HG02885 (cell line): ENCODE measurements around the gene FCF1.

Experiments used
- ATAC-seq: cut with Tn5 transposase; IDR thresholded peaks from one replicate; pipeline ENCODE4 v1.9.1; 2021; ENCODE audit warnings: mild to moderate bottlenecking; ENCODE audit not compliant: unreplicated experiment, poor library complexity

The FCF1 gene

DNA sequence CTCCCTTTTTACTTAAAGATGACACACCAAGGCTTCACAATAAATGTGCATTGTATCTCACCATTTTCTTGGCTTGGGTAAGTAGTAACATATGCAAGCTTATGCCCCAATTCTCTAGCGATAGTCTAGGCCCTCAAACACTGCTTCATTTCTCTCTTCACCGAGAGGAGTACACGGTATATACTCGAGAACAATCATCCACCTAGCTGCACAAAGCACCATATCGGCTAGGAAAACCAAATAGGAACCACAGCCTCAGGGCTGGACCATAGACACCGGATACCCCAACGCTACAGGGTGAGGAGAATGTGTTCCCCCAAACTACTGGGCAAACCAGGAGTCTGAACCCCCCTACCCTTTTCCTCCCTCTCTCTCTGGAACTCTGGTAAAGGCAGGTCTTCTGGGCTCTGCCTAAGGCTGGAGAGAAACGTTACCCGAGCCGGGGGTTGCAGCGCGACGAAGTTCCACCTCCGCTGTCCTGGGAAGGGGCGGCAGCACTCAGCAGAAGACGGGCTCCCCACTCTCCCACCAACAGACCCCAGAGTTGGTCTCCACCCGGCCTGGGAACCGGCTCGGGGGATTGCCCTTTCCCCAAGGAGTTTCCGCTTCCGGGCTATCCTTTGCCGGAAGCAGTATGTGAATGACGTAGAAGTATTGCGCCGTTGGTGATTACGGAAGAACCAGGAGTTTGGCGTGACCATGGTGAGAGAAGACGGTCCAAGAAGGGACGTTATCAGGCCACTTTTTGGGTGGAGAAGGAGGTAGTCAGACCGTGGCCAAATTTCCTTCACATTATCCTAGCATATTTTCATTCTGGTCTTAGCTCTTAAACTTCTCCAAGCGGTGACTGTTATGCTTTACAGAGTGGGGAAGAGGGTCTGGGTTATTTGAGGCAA is at the start of gene FCF1, which contains the start of gene AREL1:
TSS of gene FCF1 (plus strand) at position 646 of the 896 bp plus-strand sequence. CDS start at position 700, 54 bp downstream.
TSS of gene AREL1 (minus strand) at position 582 of the 896 bp plus-strand sequence. CDS start 27,465 bp downstream, outside the sequence.
- peak; percentile 96 for ATAC-seq

DNA sequence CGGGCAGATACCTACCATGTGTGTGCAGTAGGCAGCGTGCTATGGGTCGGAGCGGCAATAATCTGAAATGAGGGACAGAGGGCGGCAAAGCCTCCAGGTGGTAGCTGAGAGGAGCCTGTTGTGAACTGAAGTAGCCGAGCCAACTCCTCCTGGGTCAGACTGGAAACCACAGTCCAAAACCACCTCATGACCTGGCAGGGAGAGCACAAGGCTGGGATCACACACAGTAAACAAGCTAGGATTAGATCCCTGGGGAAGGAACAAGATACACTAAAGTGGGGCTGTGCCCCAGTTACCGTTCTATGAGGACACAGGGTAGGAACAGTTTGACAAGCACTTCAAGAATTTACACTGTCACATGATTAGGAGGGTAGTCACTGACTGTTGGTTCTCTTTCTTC is 49.1 kb upstream of the FCF1 start:
- no peak for ATAC-seq

- no peak for ATAC-seq
These were observed 48.2 kb upstream of the FCF1 start for GRCh38 chr14:74664717-74665116.

GRCh38 chr14:74667758-74668157 is 45.2 kb upstream of the FCF1 start:
- ATAC-seq = no peak

DNA sequence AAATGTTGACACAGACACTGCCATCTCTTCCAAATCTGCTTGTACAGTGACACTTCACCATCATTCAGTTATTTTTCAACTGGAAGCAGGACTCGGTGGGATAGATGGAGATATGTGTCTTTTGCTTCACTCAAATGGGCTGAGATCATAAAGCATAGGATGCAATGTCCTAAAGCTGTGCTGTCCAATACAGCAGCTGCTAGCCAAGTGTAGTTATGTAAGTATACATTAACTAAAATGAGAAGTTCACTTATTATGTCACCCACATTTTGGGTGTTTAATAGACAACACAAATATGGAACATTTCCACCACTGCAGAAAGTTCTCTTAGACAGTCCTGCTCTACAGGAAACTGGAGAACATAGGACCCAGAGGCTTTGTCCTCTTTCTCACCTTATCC is 43.7 kb upstream of the FCF1 start:
- no peak for ATAC-seq

DNA sequence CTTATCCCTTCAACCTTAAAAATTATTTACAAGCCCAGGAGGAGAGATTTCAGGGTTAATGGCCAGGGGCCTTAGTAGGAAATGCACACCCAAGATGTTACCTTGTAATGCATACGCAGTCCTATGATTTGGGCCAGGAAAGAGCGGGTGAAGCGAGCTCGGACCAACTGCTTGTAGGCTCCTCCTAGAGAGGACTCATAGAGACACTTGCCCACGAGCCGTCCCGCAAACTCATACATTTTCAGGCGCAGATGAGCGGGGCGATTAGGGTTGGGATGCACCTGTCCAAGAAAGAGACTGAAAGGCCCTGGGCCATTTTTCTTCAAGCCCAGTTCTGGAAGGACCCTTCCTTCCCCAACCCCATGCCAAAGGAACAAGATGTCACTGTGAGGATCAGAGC is 43.1 kb upstream of the FCF1 start:
- ATAC-seq = no peak

DNA sequence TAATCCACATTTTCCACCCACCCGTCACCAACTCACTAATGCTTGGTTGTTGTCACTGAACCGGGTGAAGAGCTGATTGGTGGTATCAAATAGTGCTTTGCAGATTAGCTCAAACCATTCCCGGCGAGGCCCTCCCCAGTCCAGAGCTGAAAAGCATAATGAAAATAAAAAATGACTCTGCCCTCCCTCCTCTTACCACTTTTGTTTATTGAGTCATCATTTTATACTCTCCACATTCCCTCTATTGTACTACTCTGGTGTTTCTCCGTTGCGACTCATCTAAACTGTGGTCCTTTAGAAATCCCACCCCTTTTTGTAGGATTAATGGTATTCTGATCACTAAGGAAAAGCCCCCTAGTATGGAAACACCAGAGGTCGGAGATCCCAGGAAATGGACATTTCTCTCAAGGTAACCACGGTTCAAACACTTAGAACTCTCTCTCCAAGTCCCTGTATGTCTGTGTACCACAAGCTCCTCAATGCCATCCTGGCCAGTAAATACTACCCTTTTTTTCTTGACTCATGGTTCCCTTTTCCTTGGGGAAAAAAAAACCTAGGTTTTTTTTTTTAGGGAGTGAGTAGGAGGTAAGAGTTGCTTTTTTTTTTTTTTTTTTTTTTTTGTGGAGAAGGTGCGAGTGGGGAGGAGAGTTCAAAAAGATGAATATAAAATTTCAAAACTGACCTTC is 42.1 kb upstream of the FCF1 start:
- ATAC-seq = no peak

DNA sequence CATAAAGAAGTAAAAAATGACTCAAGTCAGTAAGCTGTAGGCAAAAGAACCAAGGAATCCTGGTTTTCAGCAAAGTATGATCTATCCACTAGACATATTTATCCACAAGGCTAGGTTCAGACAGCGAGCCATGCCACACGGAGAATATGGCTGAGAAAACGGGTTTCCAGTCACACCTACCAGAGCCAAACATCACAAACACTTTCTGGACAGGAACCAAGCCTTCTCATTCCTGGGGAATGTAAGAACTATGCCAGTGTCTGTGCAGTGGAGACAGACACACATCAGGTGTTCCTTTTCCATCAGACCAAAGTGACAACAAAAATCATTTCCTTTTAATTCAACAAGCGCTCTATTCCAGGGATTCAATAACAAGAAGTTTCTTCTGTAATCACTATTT is 41.2 kb upstream of the FCF1 start:
- no peak for ATAC-seq

DNA sequence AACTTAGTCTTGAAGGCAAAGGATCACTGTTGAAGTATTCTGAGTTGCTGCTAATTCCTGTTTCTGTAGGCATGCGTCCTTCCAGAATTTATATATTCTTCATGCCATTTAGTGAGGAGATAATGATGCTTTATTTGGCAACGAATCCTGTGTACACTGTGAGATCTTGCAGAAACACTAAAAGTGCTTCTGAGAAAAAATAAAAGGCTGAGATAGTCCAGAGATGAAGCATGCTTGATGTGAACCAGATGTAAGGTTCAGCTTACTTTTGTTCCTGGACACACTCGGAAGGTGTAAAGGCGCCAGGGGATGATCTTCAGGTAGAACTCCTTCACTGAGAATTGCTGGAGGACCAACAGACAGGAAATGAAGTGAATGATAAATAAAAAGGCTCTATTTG is 39.2 kb upstream of the FCF1 start:
- no peak for ATAC-seq

DNA sequence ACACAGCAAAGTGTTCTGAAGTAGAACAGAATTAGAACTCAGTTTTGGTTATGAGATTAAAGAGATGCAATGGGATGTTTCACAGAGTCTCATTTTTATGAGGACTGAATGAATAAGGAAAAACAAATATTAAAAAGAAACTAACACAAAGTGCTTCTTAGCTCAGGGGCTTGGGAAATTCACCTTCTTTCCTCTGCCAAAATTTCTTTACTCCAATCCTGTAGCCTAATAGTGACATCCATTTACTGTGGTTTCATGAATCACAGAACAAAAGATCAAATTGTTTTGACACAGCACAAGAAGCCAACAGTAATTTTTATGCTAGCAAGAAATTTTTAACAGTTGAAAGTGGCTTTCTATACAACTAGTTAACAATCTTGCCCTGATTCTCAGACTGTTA is 37.7 kb upstream of the FCF1 start:
- no peak for ATAC-seq

- no peak for ATAC-seq
These were observed 30.6 kb upstream of the FCF1 start for GRCh38 chr14:74682169-74682952.

DNA sequence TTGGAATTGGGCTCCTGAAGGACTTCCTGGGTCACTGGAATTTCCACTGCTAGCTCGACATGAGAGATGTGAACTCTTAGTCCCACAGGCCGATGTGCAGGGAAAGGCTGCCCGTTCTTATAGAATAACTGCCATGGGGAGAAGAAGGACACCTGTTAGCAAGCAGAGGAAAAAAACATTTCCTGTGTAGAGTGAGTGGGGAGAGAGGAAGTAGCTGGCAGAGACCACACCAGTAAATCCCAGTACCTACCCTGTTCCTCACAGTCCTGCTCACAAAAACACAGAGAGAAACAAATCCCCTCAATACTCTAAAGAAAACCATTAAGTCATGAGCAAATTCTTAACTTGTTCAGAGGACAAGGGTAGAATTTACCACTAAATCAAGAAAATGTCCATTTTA is 29.5 kb upstream of the FCF1 start:
- no peak for ATAC-seq

DNA sequence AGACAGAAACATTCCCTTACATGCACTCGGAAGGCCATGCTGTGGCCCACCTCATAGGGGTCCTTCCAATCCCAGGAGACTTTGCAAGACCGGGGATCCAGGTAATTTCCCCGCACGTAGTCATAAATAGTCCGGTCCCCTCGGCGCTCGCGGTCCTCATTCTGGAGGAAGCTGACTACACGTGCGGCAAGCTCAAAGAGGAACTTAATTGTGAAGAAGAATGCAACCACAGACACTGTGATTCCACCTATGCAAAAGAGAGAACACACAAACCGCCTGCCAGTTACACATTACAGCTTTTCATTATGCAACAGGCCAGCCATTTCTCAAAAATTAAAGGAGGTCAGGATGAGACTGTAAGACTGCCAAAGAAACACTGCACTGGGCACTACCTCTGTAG is 28.5 kb upstream of the FCF1 start:
- ATAC-seq = no peak

GRCh38 chr14:74685056-74685455 is 27.9 kb upstream of the FCF1 start:
- no peak for ATAC-seq

DNA sequence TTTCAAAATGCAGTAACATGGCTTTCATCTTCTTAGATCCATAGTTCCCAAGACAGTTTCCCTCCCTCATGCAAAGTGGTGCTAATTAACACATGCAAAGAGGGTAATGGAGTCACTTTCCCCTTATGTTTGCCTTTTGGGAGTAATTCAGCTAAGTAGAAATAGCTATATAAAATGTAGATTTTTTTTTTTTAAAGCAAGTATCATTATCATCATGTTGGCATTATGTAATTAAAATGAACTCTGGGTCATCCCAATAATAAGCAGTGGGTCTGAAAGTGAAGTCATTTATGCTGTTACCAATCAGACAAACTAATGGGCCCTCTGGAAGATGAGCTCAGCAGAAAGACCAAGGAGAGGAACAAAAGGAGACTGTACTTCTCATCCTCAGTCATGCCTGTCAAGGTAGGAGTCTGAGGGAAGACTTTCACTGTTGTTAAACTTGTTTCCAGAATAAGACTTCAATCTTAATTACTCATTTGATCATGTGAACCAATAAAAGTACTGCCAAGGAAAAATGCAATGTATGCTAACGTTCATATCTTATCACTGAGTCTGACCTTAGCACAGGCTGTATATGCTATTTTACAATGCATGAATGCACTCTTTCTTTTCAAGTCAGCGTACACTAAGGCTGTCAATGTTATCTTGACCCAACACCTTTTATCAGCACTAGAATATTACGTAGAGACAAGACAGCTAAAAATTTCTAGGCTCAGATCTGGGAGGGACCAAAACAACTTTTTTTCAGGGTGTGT is 26.8 kb upstream of the FCF1 start:
- no peak for ATAC-seq

DNA sequence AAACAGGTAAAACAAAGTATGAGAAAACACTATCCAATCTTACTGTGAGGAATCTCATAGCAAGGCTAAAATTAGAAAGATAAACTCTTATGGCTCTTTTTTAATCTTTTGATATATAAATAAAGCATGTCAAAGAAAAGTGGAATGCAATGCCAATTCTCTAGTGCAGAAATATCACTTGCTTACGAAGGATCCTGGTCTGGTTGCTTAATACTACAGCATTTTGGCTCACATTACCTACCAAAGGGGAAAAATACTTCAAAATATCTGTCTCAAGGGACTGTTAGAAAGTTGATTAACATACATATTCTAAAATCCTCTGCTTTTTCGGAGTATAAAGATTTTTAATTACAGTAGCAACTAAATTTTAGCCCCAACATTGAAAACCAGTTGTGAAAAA is 21.5 kb upstream of the FCF1 start:
- ATAC-seq = no peak

DNA sequence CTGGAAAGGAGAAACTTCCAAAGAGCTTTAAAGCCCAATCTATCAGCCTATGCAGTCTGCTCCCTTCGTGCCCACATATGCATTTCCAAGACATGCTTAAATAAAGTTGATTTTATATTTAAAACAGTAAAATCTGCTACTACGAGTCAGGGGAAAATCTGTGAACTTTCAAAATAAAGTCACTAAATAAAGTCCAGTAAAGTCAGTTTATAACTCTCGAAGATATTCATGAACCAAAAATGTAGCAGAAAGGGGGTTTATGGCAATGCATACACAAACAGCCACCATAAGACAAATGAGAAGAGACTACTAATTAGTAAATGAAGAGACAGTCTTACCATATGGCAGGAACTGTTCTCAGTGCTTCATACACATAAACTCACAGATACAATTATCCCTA is 19.8 kb upstream of the FCF1 start:
- ATAC-seq = no peak

- ATAC-seq = no peak
These were observed 17.5 kb upstream of the FCF1 start for GRCh38 chr14:74695406-74695805.

- ATAC-seq = no peak
These were observed 15.9 kb upstream of the FCF1 start for GRCh38 chr14:74697011-74697410.

GRCh38 chr14:74697543-74697942 is 15.4 kb upstream of the FCF1 start:
- ATAC-seq = no peak
